CD4-positive, alpha-beta T cell (primary cell): ENCODE measurements around the gene DYNLT2B. TPM values are rescaled to one million over a fixed set of nuclear protein-coding genes. Genes with fewer than 3 reads are reported as not detected.

Experiments used
- ATAC-seq: fragments of 200-7000 bp; cut with Tn5 transposase; one replicate; pipeline ENCODE4 v1.10.0; 2022; ENCODE audit warnings: mild to moderate bottlenecking; ENCODE audit not compliant: poor library complexity
- CTCF ChIA-PET: fragments of 350-600 bp; sonication (Branson Sonifier 250); formaldehyde crosslinking; loops from one replicate; lab custom pipeline; 2021; ENCODE audit warnings: antibody characterized with exemption, inconsistent platforms; lab: Charles Lee
- POLR2A ChIA-PET: fragments of 350-600 bp; sonication (Branson Sonifier 250); formaldehyde crosslinking; loops from one replicate; lab custom pipeline; 2021; ENCODE audit warnings: antibody characterized with exemption, inconsistent platforms; lab: Charles Lee
- DNase-seq, 14 experiments: peaks; one replicate each; pipeline ENCODE4 v3.0.0-alpha.2; 2013 to 2020; ENCODE audit warnings: mixed read lengths in 2 of 14
- H3K27ac ChIP-seq, 2 donors: one replicate each; pipeline versions ENCODE4 v1.5.1 to v1.7.0; 2013; ENCODE audit warnings: low read length in 2 of 2, low read depth in 1 of 2, mild to moderate bottlenecking in 1 of 2
- H3K27me3 ChIP-seq, 2 experiments: 1 replicate in 1 of 2; 2 replicates in 1 of 2; pipeline versions ENCODE4 v1.6.1 to v1.7.0; 2013; ENCODE audit warnings: low read length in 2 of 2, control low read depth in 1 of 2, mild to moderate bottlenecking in 1 of 2, moderate library complexity in 1 of 2; ENCODE audit not compliant: insufficient read depth in 2 of 2, control insufficient read depth in 1 of 2
- H3K36me3 ChIP-seq: one replicate; pipeline ENCODE4 v1.6.1; 2013; ENCODE audit warnings: low read length, control low read depth; ENCODE audit not compliant: insufficient read depth
- H3K4me1 ChIP-seq: one replicate; pipeline ENCODE4 v1.6.1; 2013; ENCODE audit warnings: low read length, control low read depth; ENCODE audit not compliant: insufficient read depth
- H3K4me3 ChIP-seq: one replicate; pipeline ENCODE4 v1.5.1; 2013; ENCODE audit warnings: mild to moderate bottlenecking, low read length, moderate library complexity
- H3K9me3 ChIP-seq, 2 experiments: 1 replicate in 1 of 2; 2 replicates in 1 of 2; pipeline versions ENCODE4 v1.6.1 to v1.7.0; 2013; ENCODE audit warnings: low read length in 2 of 2, mild to moderate bottlenecking in 2 of 2, control low read depth in 1 of 2, moderate library complexity in 1 of 2; ENCODE audit not compliant: control insufficient read depth in 1 of 2, insufficient read depth in 1 of 2
- H3K27ac Mint-ChIP-seq: one replicate; pipeline ENCODE4 v1.8.0; 2020; ENCODE audit warnings: mixed read lengths
- H3K27me3 Mint-ChIP-seq: one replicate; pipeline ENCODE4 v1.8.0; 2021; ENCODE audit warnings: mixed read lengths
- H3K36me3 Mint-ChIP-seq: one replicate; pipeline ENCODE4 v1.8.0; 2021; ENCODE audit warnings: low read depth, mixed read lengths
- H3K4me1 Mint-ChIP-seq: one replicate; pipeline ENCODE4 v1.8.0; 2021; ENCODE audit warnings: low read depth, mixed read lengths
- H3K4me3 Mint-ChIP-seq: one replicate; pipeline ENCODE4 v1.8.0; 2020; ENCODE audit warnings: mild to moderate bottlenecking, mixed read lengths
- H3K9me3 Mint-ChIP-seq: one replicate; pipeline ENCODE4 v1.8.0; 2020; ENCODE audit warnings: mixed read lengths
- CTCF ChIP-seq: fragments of 200-600 bp; IDR thresholded peaks from one replicate; pipeline ENCODE4 v1.8.0; 2022; ENCODE audit warnings: antibody characterized with exemption, mild to moderate bottlenecking
- intact Hi-C, 2 experiments: fragments of 100-400 bp; cut with DNase I in 1 of 2; cut with micrococcal nuclease in 1 of 2; formaldehyde crosslinking; loops; one replicate each; pipeline versions ENCODE4 v1.15.1 to v1.9.0; 2023 to 2025; cut with DNase I, micrococcal nuclease
- total RNA-seq, 174 experiments: library from RNA in 2 of 174; stranded (reverse) in 2 of 174; gene quantifications; one replicate each; pipeline ENCODE4 v1.2.3 and lab custom pipeline; 2021 to 2026

DYNLT2B gene
- total RNA-seq, 2 experiments from 2014 or later, result 4.5 to 4.6 TPM

GRCh38 chr3:196357905-196358304, 39.9 kb upstream of the DYNLT2B start:
- ATAC-seq (no peak), DNase-seq (peak in 3 of 14 experiments; percentile 19 to 52 (median 23))
- no peaks in the 10 kb centered on the region for H3K9me3 ChIP-seq
- Mint-ChIP-seq H3K27ac (no peak overlapping the region), H3K4me3 (no peak overlapping the region), H3K36me3 (peaks cover 95% of the 10 kb centered on the region), H3K4me1 (peaks cover 6% of the 10 kb centered on the region), H3K27me3 (no peaks in the 10 kb centered on the region), H3K9me3 (no peaks in the 10 kb centered on the region)
- H3K36me3 ChIP-seq, result peaks cover 79% of the 10 kb centered on the region
- ChIA-PET POLR2A (no interaction called here), CTCF (no interaction called here)
- no peaks in the 10 kb centered on the region for H3K4me1 ChIP-seq
- TF ChIP-seq CTCF, result no peak
- no peaks in the 10 kb centered on the region for H3K27me3 ChIP-seq
- H3K4me3 ChIP-seq, result no peak overlapping the region
- no peak overlapping the region for H3K27ac ChIP-seq
- intact Hi-C loops, result no loop called here

GRCh38 chr3:196356556-196356955, 38.5 kb upstream of the DYNLT2B start:
- peaks cover 96% of the 10 kb centered on the region for H3K36me3 Mint-ChIP-seq

GRCh38 chr3:196355668-196356067, 37.6 kb upstream of the DYNLT2B start:
- peaks cover 96% of the 10 kb centered on the region for H3K36me3 Mint-ChIP-seq
- no peak overlapping the region for H3K4me3 Mint-ChIP-seq
- Histone ChIP-seq H3K4me1 (no peaks in the 10 kb centered on the region), H3K9me3 (no peaks in the 10 kb centered on the region), H3K4me3 (no peak overlapping the region), H3K27ac (no peak overlapping the region), H3K27me3 (no peaks in the 10 kb centered on the region), H3K36me3 (peaks cover 65% of the 10 kb centered on the region)
- no peak overlapping the region for H3K27ac Mint-ChIP-seq
- no peaks in the 10 kb centered on the region for H3K27me3 Mint-ChIP-seq
- H3K4me1 Mint-ChIP-seq, result peaks cover 6% of the 10 kb centered on the region
- no peak for TF ChIP-seq CTCF
- no peaks in the 10 kb centered on the region for H3K9me3 Mint-ChIP-seq
- intact Hi-C loops, result no loop called here
- ATAC-seq (no peak), DNase-seq (no peak)
- POLR2A ChIA-PET, result interaction anchor here (0.6 to 1.6 kb wide), 2 partner anchors 10 to 38 kb away, joined by 3 to 4 read pairs; partner anchors contain the start of gene DYNLT2B
- CTCF ChIA-PET, result no interaction called here

More at GRCh38 chr3:196356556-196356955, 38.5 kb upstream of the DYNLT2B start:
- Histone ChIP-seq H3K4me1 (no peaks in the 10 kb centered on the region), H3K36me3 (peaks cover 70% of the 10 kb centered on the region), H3K9me3 (no peaks in the 10 kb centered on the region), H3K27me3 (no peaks in the 10 kb centered on the region), H3K27ac (no peak overlapping the region), H3K4me3 (no peak overlapping the region)
- no peak for DNase-seq
- intact Hi-C loops, result no loop called here
- Mint-ChIP-seq H3K27ac (no peak overlapping the region), H3K4me3 (no peak overlapping the region), H3K4me1 (peaks cover 6% of the 10 kb centered on the region), H3K27me3 (no peaks in the 10 kb centered on the region), H3K9me3 (no peaks in the 10 kb centered on the region)
- ChIA-PET CTCF (no interaction called here), POLR2A (interaction anchor here (0.6 kb wide), 1 partner anchor 11 kb away, joined by 3 read pairs; no protein-coding TSS in a partner anchor)
- TF ChIP-seq CTCF, result no peak
- ATAC-seq, result no peak
